HG03565 (cell line): ENCODE results near the gene CHIA.
"Not testable (repeated sequence)": the region's sequence is repeated elsewhere in the genome, so short reads cannot be mapped to it uniquely, and the experiment has no call there.

Experiments
- ATAC-seq: cut with Tn5 transposase; IDR thresholded peaks from one replicate; pipeline ENCODE4 v1.9.1; 2021; ENCODE audit warnings: mild to moderate bottlenecking, moderate library complexity; ENCODE audit not compliant: unreplicated experiment

The CHIA gene

DNA sequence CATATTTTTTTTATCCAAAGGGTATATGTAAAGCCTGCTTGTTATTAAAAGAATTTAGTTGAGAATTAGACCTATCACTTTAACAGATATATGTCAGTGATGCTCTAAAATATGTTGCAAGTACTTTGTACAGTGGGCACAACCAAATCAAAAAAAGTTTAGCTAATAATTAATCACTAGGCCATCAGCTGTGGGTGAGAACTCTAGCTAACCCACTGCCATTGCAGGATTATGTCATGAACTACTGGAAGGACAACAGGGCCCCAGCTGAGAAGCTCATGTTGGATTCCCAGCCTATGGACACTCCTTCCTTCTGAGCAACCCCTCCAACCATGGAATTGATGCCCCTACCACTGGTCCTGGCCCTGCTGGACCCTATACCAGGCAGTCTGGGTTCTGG, 6.8 kb upstream of the CHIA start:
- no peak for ATAC-seq

DNA sequence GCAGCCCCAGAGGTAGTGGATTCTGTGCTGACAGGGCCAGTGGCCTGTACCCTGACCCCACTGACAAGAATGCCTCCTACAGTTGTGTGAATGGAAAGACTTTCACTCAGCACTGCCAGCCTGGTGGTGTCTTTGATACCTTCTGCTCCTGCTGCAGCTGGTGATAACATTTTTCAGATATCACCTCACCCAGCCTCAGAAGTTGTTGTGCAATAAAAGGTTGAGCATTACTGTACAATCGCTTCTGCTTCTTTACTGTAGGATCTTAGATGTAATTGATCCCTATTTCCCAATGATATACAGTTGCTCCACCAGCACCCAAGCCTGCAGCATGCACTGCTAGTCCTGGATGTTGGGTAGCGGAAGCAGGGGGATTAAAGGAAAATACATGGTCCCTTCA, 4.8 kb upstream of the CHIA start:
- no peak for ATAC-seq

DNA sequence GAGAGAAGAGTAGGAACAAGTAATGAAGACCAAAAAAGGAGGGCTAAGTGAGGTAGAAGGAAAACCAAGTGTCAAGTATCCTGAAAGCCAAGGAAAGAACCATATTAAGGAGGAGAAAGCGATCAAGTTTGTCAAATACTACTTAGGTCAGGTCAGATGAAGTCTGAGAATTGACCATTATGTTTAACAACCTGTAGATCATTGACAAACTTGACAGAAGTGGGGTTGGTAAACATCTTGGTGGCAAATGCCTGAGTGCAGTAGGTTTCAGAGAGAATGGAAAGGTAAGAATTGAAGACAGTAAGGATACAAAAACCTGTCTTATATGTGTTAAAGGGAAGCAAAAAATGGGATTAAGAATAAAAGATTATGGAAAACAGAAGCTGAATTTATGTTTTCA, 3.7 kb upstream of the CHIA start:
- ATAC-seq, result no peak

DNA sequence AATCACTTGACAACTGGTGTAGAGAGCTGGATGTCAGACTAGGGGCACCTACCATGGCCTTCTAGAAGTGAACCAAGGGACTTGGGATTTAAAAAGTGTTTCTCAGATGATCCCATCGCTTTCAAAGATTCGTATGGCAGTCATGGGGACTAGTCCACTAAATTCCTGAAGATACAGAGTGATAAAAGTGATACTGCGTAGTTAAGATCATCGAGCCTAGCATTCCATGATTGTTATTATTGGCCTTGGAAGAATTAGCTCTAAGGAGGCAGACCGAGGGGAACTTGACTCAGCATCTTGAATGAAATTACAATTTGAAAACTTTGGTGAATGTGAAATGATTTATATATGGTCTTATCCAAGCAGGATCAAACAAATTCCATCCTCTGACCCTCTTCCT, 1.3 kb upstream of the CHIA start:
- no peak for ATAC-seq

DNA sequence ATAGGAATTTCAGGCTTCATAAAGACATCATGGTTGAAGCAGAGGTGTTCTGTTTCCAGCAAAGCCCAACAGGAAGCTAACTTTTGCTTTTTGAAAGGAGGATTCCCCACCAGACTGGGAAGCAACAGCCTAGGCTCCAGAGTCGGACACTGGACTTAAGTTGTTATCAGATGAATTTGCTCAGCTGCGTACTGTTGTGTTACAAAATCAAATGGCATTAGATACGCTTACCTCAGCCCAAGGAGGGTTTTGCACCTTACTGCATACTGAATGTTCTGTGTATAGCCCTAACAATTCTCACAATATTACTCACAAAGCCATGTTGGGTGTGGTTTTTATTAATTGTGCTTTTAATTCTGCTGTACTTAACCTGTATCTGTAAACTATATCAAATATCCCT, 547 bp upstream of the CHIA start:
- ATAC-seq, result no peak

DNA sequence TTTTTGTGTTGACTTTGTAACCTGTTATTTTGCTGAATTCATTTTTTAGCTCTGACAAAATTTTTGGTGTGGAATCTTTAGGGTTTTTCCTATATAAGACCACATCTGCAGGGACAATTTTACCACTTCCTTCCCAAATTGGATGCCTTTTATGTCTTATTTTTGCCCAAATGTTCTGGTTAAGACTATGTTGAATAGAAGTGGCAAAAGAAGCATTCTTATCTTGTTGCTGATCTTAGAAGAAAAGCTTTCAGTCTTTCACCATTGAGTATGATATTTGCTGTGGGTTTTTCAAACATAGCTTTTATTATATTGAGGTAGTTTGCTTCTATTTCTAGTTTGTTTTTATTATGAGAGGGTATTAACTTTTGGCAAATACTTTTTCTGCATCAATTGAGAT, 3.7 kb downstream of the CHIA start:
- ATAC-seq, result no peak

DNA sequence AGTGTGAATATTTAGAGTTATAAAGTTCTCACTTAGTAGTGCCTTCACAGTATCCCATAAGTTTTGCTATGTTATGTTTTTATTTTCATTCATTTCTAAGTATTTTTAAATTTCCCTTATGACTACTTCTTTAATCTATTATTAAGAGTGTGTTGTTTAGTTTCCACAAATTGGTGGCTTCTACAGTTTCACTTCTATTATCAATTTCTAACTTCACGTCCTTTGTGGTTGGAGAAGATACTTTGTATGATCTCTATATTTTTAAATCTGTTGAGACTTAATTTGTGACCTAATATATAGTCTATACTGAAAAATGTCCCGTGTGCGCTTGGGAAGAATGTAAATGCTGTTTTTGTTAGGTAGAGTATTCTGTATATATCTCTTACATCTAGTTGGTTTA, 11.7 kb downstream of the CHIA start:
- no peak for ATAC-seq

DNA sequence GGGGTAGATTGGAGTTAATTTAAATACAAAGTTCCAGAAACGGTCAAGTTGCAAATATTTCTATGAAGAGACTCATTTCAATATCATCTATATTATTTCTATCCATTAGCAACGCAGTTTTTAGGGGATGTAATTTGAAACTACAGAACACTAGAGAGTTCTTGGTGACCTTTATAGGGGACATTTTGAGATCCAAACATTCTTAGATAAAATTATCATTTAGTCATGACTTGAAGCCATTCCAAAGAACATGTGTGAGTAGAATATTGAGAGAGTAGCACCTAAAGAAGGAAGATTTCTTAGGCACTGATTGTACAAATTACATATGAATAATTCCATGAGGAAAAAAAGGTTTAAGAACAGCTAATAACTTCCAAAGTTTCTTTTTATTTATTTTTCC, 19.0 kb downstream of the CHIA start:
- ATAC-seq, result no peak

DNA sequence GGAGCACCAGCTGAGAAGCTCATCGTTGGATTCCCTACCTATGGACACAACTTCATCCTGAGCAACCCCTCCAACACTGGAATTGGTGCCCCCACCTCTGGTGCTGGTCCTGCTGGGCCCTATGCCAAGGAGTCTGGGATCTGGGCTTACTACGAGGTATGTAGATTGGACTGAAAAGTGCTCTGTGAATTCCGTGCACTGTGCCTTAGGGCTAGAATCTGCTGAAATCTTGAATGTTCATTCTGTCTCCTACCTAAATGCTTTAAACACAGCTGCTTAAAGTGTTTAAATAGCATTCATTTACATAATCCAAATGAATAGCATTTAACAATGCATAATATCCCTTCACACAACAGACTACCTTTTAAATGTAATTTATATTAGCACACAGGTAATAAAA, 27.9 kb downstream of the CHIA start:
- ATAC-seq, result no peak

DNA sequence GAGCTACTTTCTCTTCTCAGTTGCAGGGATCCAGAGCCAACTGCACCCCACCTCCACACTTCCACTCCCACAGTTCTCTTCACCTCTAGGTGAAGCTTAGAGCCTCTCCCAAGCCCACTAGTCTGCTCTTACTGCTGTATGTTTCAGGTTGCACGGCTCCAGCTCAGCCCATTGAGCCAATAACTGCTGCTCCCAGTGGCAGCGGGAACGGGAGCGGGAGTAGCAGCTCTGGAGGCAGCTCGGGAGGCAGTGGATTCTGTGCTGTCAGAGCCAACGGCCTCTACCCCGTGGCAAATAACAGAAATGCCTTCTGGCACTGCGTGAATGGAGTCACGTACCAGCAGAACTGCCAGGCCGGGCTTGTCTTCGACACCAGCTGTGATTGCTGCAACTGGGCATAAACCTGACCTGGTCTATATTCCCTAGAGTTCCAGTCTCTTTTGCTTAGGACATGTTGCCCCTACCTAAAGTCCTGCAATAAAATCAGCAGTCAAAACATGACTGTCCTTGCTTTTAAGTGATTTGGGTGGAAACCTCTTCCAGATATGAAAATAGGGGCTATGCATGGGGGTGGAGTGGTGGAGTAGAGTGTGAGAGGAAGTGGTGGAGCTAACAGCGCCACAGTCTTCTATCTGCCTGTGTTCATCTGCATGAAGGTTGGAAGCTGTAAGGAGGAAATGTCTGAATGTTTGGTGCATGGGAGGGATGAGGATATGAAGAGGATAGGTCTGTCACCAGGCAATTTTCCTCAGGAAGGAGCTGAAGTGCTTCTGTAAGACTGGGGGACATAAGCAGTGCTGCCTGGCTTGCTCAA, 29.6 kb downstream of the CHIA start:
- ATAC-seq, result no peak

DNA sequence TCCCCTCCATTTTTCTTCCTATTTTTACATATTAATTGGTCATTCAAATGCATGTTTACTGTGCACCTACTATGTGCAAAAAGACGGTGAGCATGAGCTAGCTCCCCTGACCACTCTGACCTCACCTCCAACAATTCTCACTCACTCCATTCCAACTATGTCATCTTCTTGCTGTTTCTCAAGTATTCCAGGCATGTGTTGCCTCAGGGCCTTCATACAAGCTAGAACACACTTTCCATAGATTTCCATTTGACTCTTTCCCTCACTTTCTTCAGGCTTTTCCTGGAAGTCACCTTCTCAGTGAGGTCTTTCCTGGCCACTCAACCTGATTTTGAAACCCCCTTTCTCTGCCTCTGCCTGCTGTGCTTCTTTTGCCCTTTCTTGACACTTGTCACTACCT, 32.6 kb downstream of the CHIA start:
- ATAC-seq, result no peak

DNA sequence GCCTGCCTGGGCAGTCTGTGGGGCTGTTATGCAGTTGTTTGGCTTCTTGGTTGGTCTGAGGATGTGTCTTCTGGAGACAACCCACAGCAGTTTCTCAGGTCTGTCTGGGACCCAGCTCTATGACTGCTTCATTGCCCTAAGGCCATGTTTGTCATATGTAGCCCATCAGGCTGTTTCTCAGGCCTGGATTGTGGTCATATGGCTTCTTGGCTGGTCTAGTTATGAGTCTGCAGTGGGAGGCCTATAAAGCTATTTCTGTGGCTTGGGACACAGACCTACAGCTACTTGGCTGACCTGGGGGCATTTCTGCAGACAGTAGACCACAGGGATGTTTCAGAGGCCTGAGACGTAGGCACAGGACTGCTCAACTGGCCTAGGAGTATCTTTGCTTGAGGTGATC, 41.5 kb downstream of the CHIA start:
- ATAC-seq, result no peak

DNA sequence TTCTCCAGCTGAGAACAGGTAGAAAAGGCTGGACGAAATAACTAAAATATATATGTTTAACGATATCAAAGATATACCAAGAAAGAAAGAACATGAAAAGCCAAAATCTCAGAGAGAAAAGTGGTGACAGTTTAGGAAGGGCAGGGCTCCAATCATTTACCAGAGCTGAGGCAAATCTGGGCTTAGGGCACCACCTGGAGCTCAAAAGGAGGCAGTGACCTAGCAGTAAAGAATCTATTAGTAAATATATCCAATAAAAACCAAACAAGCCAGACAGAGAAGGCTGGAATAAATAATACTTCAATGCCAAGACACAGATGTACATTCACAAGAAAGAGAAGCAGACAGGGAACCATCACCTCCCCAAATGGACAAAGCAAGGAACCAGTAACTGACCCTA, 43.5 kb downstream of the CHIA start:
- no peak for ATAC-seq

DNA sequence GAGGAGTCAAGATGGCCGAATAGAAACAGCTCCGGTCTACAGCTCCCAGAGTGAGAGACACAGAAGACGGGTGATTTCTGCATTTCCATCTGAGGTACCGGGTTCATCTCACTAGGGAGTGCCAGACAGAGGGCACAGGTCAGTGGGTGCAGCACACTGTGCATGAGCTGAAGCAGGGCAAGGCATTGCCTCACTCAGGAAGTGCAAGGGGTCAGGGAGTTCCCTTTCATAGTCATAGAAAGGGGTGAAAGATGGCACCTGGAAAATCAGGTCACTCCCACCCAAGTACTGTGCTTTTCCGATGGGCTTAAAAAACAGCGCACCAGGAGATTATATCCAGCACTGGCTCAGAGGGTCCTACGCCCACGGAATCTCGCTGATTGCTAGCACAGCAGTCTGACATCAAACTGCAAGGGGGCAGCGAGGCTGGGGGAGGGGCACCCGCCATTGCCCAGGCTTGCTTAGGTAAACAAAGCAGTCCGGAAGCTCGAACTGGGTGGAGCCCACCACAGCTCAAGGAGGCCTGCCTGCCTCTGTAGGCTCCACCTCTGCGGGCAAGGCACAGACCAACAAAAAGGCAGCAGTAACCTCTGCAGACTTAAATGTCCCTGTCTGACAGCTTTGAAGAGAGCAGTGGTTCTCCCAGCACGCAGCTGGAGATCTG, 44.7 kb downstream of the CHIA start:
- not testable (repeated sequence) for ATAC-seq

DNA sequence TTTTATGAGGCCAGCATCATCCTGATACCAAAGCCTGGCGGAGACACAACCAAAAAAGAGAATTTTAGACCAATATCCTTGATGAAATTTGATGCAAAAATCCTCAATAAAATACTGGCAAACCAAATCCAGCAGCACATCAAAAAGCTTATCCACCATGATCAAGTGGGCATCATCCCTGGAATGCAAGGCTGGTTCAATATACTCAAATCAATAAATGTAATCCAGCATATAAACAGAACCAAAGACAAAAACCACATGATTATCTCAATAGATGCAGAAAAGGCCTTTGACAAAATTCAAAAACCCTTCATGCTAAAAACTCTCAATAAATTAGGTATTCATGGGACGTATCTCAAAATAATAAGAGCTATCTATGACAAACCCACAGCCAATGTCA, 48.2 kb downstream of the CHIA start:
- ATAC-seq, result not testable (repeated sequence)

DNA sequence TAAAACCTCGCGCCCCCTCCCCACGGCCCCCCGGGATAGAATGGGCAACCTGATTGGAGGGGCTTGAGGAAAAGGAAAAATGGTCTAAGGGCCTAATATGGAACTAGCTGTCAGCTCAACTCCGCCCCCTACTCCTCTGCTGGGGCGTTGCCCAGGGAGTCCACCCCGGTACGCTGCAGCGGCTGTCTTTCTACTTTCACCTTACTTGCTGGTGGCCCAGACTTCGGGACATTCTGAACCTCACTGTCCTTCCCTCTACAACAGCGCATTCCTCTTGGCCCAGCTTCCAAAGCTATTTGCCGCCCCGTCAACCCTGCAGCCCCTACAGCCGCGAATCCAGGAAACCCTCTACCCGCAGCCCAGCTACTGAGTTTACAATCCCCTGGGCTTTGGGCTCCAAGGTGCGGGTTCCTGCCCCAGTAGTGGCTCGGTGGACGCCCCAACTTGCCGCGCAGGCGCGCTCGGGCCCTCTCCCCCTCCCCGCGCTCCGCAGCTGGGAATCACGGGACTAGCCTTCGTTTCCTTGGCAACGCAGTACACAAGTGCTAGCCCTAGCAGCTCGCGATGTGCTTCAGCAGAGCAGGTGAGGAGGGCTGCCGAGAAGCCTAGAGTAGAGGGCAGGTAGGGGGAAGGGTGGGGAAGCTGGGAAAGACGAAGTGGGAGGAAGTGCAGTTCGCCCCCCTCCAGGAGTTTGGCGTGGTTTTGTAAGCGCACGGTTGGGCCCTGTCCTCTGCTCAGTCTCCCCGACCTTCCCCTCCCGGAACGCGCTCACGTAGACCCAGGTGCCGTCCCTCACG, 55.6 kb downstream of the CHIA start:
- peak; percentile 84 for ATAC-seq

DNA sequence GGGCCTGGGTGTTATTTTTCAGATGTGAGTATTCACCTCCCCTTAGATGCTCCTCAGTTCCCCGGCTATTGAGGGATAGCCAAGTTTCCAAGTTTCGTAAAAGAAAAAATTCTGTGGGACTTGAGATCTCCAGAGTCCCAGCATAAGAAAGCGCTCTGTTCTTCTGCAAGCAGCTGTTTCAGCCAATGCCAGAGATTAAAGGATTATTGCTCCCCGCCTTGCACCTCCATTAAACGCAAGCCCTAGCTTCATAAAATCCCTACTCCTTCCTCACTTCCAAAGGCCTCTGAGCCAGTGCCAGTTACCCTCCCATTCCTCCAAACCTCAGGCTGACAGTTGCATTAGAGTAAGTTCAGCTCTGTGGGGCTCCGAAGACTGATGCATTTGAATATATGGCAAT, 56.4 kb downstream of the CHIA start:
- ATAC-seq, result no peak

DNA sequence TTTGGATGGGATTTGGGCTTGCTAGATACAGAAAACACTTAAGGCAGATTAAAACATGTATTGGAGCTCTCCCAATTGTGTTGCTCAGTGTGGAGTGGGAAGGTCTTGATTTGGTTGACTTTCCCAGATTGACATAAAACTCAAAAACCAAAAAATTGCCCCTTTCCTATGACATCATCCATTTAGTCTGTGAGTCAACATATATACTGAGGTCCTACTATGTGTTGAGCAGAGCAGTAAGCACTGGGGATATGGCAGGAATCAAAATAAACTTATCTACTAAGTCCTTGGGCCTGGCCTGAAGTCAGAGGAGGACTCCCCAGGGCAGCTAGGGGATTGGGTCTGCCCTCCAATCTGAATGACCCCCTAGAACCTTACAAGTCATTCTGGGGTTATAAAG, 61.0 kb downstream of the CHIA start:
- no peak for ATAC-seq

DNA sequence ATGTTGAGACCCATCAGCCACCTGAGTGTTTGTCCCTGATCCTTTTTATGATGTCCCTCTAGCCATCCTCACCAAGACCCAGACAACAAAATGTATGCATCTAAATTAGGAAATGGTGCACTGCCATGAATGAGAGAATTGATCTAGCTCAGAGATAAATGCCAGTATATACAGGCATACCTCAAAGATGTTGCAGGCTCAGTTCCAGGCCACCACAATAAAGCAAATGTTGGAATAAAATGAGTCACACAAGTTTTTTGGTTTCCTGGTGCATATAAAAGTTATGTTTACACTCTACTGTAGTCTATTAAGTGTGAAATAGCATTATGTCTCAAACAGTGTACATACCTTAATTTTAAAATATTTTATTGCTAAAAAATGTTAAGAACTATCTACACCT, 63.9 kb downstream of the CHIA start:
- no peak for ATAC-seq

DNA sequence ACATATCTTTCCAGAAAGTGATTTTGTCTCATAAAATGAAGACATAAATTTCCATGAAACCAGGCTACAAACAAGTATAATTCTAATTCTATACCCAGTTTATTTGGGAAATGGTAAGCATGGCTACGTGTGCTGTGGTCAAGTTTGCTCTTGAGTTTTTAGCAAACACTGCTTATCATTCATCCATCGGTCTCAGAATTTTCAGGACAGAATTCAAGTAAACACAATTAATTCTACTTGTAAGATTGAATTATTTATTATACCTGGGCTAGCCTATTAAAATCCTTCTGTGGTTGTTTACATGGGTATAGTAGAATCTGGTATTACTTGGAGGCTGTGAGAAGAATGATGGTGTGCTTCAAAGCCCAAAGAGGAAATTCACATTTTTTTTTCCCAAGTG, 68.3 kb downstream of the CHIA start:
- ATAC-seq, result no peak

DNA sequence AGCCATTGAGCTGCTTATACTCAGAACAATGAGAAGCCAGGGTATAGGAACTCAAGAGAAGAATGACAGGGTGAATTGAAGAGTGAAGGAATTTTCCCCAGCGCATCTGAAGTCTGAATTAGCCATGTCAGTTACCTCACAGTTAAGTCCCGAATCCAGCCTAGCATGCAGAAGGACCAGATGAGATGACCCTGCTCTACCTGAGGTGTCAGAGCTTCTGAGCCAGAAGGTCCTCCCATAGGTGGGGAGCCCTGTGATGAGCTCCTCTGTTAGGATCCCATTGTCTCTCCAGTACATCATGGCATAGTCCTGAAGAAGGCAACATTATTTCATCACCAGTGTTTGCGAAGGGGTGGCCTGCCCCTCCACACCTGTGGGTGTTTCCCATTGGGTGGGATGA, 68.7 kb downstream of the CHIA start:
- no peak for ATAC-seq

DNA sequence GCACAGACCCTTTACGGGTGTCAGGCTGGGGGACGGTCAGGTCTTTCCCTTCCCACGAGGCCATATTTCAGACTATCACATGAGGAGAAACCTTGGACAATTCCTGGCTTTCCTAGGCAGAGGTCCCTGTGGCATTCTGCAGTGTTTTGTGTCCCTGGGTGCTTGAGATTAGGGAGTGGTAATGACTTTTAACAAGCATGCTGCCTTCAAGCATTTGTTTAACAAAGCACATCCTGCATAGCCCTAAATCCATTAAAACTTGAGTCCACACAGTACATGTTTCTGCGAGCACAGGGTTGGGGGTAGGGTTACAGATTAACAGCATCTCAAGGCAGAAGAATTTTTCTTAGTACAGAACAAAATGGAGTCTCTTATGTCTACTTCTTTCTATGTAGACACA, 69.6 kb downstream of the CHIA start:
- not testable (repeated sequence) for ATAC-seq
